ENCODE data around the gene CEACAM8.
"Not testable (repeated sequence)": the region's sequence is repeated elsewhere in the genome, so short reads cannot be mapped to it uniquely, and the experiment has no call there.

CEACAM8 gene

GRCh38 chr19:42594617-42595489 is at the start of gene CEACAM8:
TSS of gene CEACAM8 (minus strand) at chr19:42594924. CDS start at chr19:42594828, 96 bp downstream.
- DNase-seq (ENCODE audit: low read depth in 1 of 2, low spot score in 1 of 2) = no peak

GRCh38 chr19:42639324-42640092 is 44.8 kb upstream of the CEACAM8 start:
- DNase-seq (ENCODE audit: low read depth in 1 of 2, low spot score in 1 of 2) = not testable (repeated sequence)

GRCh38 chr19:42635233-42635539 is 40.5 kb upstream of the CEACAM8 start:
- DNase-seq (ENCODE audit: low read depth in 1 of 2, low spot score in 1 of 2) = no peak

- no peak for DNase-seq (ENCODE audit: low read depth in 1 of 2, low spot score in 1 of 2)
These were observed 39.9 kb upstream of the CEACAM8 start for GRCh38 chr19:42634409-42635232.

- no peak for DNase-seq (ENCODE audit: low read depth in 1 of 2, low spot score in 1 of 2)
These were observed 34.5 kb upstream of the CEACAM8 start for GRCh38 chr19:42629191-42629590.

GRCh38 chr19:42628411-42629140 is 33.9 kb upstream of the CEACAM8 start:
- no peak for DNase-seq (ENCODE audit: low read depth in 1 of 2, low spot score in 1 of 2)

- DNase-seq (ENCODE audit: low read depth in 1 of 2, low spot score in 1 of 2) = no peak
These were observed 33.2 kb upstream of the CEACAM8 start for GRCh38 chr19:42627916-42628315.

- no peak for DNase-seq (ENCODE audit: low read depth in 1 of 2, low spot score in 1 of 2)
These were observed 31.5 kb upstream of the CEACAM8 start for GRCh38 chr19:42626181-42626580.

- no peak for DNase-seq (ENCODE audit: low read depth in 1 of 2, low spot score in 1 of 2)
These were observed 24.5 kb upstream of the CEACAM8 start for GRCh38 chr19:42619271-42619670.

- no peak for DNase-seq (ENCODE audit: low read depth in 1 of 2, low spot score in 1 of 2)
These were observed 18.9 kb upstream of the CEACAM8 start for GRCh38 chr19:42613666-42614065.

- DNase-seq (ENCODE audit: low read depth in 1 of 2, low spot score in 1 of 2) = not testable (repeated sequence)
These were observed 15.7 kb upstream of the CEACAM8 start for GRCh38 chr19:42610401-42610915.

GRCh38 chr19:42606660-42607351 is 12.1 kb upstream of the CEACAM8 start:
- peak in 1 of 2 donors; percentile 16 for DNase-seq (ENCODE audit: low read depth in 1 of 2, low spot score in 1 of 2)

GRCh38 chr19:42601811-42602443 is 7.2 kb upstream of the CEACAM8 start:
- no peak for DNase-seq (ENCODE audit: low read depth in 1 of 2, low spot score in 1 of 2)

- DNase-seq (ENCODE audit: low read depth in 1 of 2, low spot score in 1 of 2) = no peak
These were observed 1.8 kb upstream of the CEACAM8 start for GRCh38 chr19:42596391-42597072.

GRCh38 chr19:42595550-42596172 is 937 bp upstream of the CEACAM8 start:
- no peak for DNase-seq (ENCODE audit: low read depth in 1 of 2, low spot score in 1 of 2)

GRCh38 chr19:42589792-42590191 is 4.9 kb downstream of the CEACAM8 start:
- no peak for DNase-seq (ENCODE audit: low read depth in 1 of 2, low spot score in 1 of 2)

GRCh38 chr19:42584466-42584865 is 10.3 kb downstream of the CEACAM8 start:
- no peak for DNase-seq (ENCODE audit: low read depth in 1 of 2, low spot score in 1 of 2)

- no peak for DNase-seq (ENCODE audit: low read depth in 1 of 2, low spot score in 1 of 2)
These were observed 17.7 kb downstream of the CEACAM8 start for GRCh38 chr19:42577016-42577415.
